ENCODE results near the gene HOXB5.

DNA sequence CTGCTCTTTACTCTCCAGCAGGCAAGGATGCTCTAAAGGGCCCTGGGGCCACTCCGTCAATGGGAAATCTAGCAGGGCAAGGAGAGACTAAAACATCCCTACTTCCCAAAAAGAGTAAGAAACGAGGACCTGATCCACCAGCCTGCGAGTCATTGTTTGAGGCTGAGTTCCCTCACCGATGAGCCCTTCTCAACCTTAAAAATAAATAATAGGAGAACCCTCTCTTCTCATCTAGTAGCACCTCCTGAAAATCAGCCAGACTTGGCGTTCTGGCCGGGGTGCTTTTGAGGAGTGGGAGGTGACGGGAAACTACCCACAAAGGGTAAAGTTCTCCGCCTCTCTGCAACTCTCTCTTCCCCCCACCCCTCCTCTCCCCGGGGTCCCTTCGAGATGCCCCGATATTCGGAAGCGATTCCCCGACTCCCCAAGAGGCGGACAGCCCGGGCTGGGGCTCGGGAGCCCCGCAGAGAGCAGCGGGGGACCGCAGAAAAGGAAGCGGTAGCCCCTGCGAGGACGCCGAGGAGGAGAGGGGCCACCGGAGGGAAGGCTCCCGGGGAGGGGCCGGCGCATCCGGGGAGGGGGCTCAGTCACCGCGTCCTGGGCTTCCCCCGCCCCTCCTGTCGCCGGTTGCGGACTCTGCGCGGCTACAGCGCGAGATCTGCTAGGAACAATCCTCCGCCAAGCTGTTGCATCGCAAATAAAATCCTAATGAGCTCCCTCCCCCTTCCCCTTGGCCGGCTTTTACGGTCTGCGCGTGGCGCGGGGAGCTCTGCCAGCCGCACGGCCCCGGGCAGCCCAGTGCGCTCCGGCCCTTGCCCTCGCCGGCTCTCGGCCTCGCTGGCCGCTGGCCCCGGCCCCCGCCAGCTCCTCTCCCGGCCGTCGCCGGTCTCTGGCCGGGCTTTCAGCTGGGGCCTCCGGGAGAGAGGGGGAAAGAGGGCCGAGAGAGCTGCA lies 31.2 kb upstream of the HOXB5 start:
- no peak for TF ChIP-seq POLR2A (IDR thresholded peaks at IDR 0.05)
- TF ChIP-seq, protein P1, sequence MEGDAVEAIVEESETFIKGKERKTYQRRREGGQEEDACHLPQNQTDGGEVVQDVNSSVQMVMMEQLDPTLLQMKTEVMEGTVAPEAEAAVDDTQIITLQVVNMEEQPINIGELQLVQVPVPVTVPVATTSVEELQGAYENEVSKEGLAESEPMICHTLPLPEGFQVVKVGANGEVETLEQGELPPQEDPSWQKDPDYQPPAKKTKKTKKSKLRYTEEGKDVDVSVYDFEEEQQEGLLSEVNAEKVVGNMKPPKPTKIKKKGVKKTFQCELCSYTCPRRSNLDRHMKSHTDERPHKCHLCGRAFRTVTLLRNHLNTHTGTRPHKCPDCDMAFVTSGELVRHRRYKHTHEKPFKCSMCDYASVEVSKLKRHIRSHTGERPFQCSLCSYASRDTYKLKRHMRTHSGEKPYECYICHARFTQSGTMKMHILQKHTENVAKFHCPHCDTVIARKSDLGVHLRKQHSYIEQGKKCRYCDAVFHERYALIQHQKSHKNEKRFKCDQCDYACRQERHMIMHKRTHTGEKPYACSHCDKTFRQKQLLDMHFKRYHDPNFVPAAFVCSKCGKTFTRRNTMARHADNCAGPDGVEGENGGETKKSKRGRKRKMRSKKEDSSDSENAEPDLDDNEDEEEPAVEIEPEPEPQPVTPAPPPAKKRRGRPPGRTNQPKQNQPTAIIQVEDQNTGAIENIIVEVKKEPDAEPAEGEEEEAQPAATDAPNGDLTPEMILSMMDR (IDR thresholded peaks at IDR 0.05), result no peak
